NCI-H2107 (cell line): Measurements from ENCODE around the gene MBP.
"Not testable (repeated sequence)": the region's sequence is repeated elsewhere in the genome, so short reads cannot be mapped to it uniquely, and the experiment has no call there.

Experiments
- DNase-seq: peaks from one replicate; lab custom pipeline; 2025; lab: John Stamatoyannopoulos, UW

MBP gene

GRCh38 chr18:77004555-77005380 is 127.8 kb downstream of the MBP start:
- DNase-seq: no peak

- no peak for DNase-seq
These were observed 129.3 kb downstream of the MBP start for GRCh38 chr18:77003316-77003715.

GRCh38 chr18:77002496-77002895 is 130.1 kb downstream of the MBP start:
- DNase-seq: peak; percentile 37

GRCh38 chr18:77001979-77002378 is 130.6 kb downstream of the MBP start:
- no peak for DNase-seq

- DNase-seq: no peak
These were observed 131.5 kb downstream of the MBP start for GRCh38 chr18:77001041-77001440.

- DNase-seq: no peak
These were observed 132.1 kb downstream of the MBP start for GRCh38 chr18:77000527-77000926.

- no peak for DNase-seq
These were observed 133.5 kb downstream of the MBP start for GRCh38 chr18:76999077-76999476.

GRCh38 chr18:76997951-76998808 is 134.4 kb downstream of the MBP start:
- no peak for DNase-seq

- DNase-seq: no peak
These were observed 136.2 kb downstream of the MBP start for GRCh38 chr18:76996429-76996828.

GRCh38 chr18:76995896-76996295 is 136.7 kb downstream of the MBP start:
- no peak for DNase-seq

- DNase-seq: no peak
These were observed 138.4 kb downstream of the MBP start for GRCh38 chr18:76994086-76994654.

- no peak for DNase-seq
These were observed 139.0 kb downstream of the MBP start for GRCh38 chr18:76993573-76993972.

- DNase-seq: no peak
These were observed 139.5 kb downstream of the MBP start for GRCh38 chr18:76993085-76993382.

- DNase-seq: no peak
These were observed 140.1 kb downstream of the MBP start for GRCh38 chr18:76992226-76993084.

- DNase-seq: no peak
These were observed 141.4 kb downstream of the MBP start for GRCh38 chr18:76991021-76991688.

- not testable (repeated sequence) for DNase-seq
These were observed 142.1 kb downstream of the MBP start for GRCh38 chr18:76990343-76991020.

GRCh38 chr18:76989647-76990190 is 142.9 kb downstream of the MBP start:
- no peak for DNase-seq

GRCh38 chr18:76988827-76989646 is 143.5 kb downstream of the MBP start:
- DNase-seq: no peak

GRCh38 chr18:76988031-76988826 is 144.4 kb downstream of the MBP start:
- no peak for DNase-seq
